B cell (primary cell): Measurements from ENCODE around the gene IKZF2.

Experiments
- EZH2 ChIP-seq: IDR thresholded peaks from 2 replicates; pipeline ENCODE4 v1.6.1; 2012; ENCODE audit warnings: borderline replicate concordance, low read depth, mild to moderate bottlenecking, moderate library complexity, low read length; ENCODE audit not compliant: insufficient read depth, poor library complexity, severe bottlenecking
- TF ChIP-seq, protein P1 (sequence below): fragments of 200-600 bp; IDR thresholded peaks from one replicate; pipeline ENCODE4 v1.8.0; 2022; ENCODE audit warnings: antibody characterized with exemption, mild to moderate bottlenecking

DNA sequence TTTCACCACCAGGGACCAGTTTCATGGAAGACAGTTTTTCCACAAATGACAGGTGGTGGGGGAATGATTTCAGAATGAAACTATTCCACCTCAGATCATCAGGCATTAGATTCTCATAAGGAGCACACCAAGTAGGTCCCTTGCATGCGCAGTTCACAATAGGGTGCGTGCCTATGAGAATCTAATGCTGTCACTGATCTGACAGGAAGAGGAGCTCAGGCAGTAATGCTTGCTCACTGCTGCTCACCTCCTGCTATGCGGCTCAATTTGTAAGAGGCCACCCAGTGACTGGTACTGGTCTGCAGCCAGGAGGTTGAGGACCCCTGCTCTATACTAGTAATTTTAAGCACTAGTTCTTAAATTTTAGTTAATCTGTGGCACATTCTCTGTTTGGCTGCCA is 107.8 kb downstream of the IKZF2 start:
- TF ChIP-seq, protein P1, sequence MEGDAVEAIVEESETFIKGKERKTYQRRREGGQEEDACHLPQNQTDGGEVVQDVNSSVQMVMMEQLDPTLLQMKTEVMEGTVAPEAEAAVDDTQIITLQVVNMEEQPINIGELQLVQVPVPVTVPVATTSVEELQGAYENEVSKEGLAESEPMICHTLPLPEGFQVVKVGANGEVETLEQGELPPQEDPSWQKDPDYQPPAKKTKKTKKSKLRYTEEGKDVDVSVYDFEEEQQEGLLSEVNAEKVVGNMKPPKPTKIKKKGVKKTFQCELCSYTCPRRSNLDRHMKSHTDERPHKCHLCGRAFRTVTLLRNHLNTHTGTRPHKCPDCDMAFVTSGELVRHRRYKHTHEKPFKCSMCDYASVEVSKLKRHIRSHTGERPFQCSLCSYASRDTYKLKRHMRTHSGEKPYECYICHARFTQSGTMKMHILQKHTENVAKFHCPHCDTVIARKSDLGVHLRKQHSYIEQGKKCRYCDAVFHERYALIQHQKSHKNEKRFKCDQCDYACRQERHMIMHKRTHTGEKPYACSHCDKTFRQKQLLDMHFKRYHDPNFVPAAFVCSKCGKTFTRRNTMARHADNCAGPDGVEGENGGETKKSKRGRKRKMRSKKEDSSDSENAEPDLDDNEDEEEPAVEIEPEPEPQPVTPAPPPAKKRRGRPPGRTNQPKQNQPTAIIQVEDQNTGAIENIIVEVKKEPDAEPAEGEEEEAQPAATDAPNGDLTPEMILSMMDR = no peak
- no peak for TF ChIP-seq EZH2
